ENCODE results near the gene PSG6. TPM values are rescaled to one million over a fixed set of nuclear protein-coding genes. Genes with fewer than 3 reads are reported as not detected.

Gene PSG6
- total and polyA plus RNA-seq, 10 of the 15 experiments (the other 5 are each of a cell fraction or from before 2014, with no cell fraction given), result not detected

GRCh38 chr19:42928896-42929295, 11.2 kb upstream of the PSG6 start (continued):
- TF ChIP-seq NRF1 (conservative IDR thresholded peaks at IDR 0.05; ENCODE audit: low read depth, low read length), result no peak
- TF ChIP-seq CEBPB (IDR thresholded peaks at IDR 0.05; ENCODE audit: borderline replicate concordance in 1 of 2, low read depth in 2 of 2, low read length in 2 of 2), result no peak
- TF ChIP-seq ATF7 (IDR thresholded peaks at IDR 0.05; ENCODE audit: low read depth), result no peak

GRCh38 chr19:42926781-42927180, 9.1 kb upstream of the PSG6 start:
- Histone ChIP-seq H3K27ac (ENCODE audit: control insufficient read depth, insufficient read depth) (no peak overlapping the region), H3K27me3 (replicated peaks in 1 of 2; ENCODE audit: control insufficient read depth in 2 of 2, insufficient read depth in 2 of 2, low read length in 1 of 2) (no peaks in the 10 kb centered on the region), H3K79me2 (ENCODE audit: control insufficient read depth, insufficient read depth, low read length) (no peaks in the 10 kb centered on the region), H3K9me3 (replicated peaks; ENCODE audit: control insufficient read depth, insufficient read depth, low read length) (no peaks in the 10 kb centered on the region), H2AFZ (ENCODE audit: control insufficient read depth, low read depth, low read length) (no peak overlapping the region), H3K36me3 (ENCODE audit: control insufficient read depth in 2 of 2, insufficient read depth in 2 of 2, low read length in 1 of 2) (no peaks in the 10 kb centered on the region), H4K20me1 (ENCODE audit: control insufficient read depth, insufficient read depth) (no peaks in the 10 kb centered on the region), H3K4me2 (ENCODE audit: control insufficient read depth, insufficient read depth) (no peak overlapping the region), H3K9ac (ENCODE audit: control insufficient read depth, insufficient read depth, low read length) (no peak overlapping the region), H3K4me1 (ENCODE audit: control insufficient read depth, insufficient read depth, low read length) (no peaks in the 10 kb centered on the region), H3K4me3 (no peak overlapping the region)
- intact Hi-C loops (cut with micrococcal nuclease; ENCODE audit: unreplicated experiment), result no loop called here
- in situ Hi-C loops (cut with MboI), result no loop called here
- ChIA-PET CTCF (no interaction called here), POLR2A (no interaction called here), SMC1A (ENCODE audit: uncharacterized antibody, unreplicated experiment) (no interaction called here), RAD21 (ENCODE audit: unreplicated experiment) (no interaction called here)
- ATAC-seq (no peak), DNase-seq (ENCODE audit: low read depth, low spot score) (no peak), FAIRE-seq (no peak)
- no TSS peak for BruUV-seq (replicated peaks)
- TF ChIP-seq MTA3 (IDR thresholded peaks at IDR 0.05; ENCODE audit: borderline replicate concordance, low read length), result no peak
- no peak for TF ChIP-seq RCOR1 (conservative IDR thresholded peaks at IDR 0.05; ENCODE audit: low read depth, low read length)
- no peak for TF ChIP-seq JUND (IDR thresholded peaks at IDR 0.05; ENCODE audit: low read depth, low read length)
- no peak for TF ChIP-seq TCF12 (IDR thresholded peaks at IDR 0.05; ENCODE audit: low read depth, low read length)
- TF ChIP-seq NBN (IDR thresholded peaks at IDR 0.05), result no peak
- no peak for TF ChIP-seq MEF2A (IDR thresholded peaks at IDR 0.05; ENCODE audit: insufficient read depth, low read depth, low read length)
- no peak for TF ChIP-seq SIX5 (IDR thresholded peaks at IDR 0.05; ENCODE audit: low read depth, low read length, severe bottlenecking)
- TF ChIP-seq TAF1 (IDR thresholded peaks at IDR 0.05; ENCODE audit: borderline replicate concordance, low read depth, low read length), result no peak
- TF ChIP-seq BCL11A (IDR thresholded peaks at IDR 0.05; ENCODE audit: low read depth, low read length), result no peak
- no peak for TF ChIP-seq ATF2 (IDR thresholded peaks at IDR 0.05; ENCODE audit: low read length)
- TF ChIP-seq SUPT20H (IDR thresholded peaks at IDR 0.05; ENCODE audit: borderline replicate concordance, control insufficient read depth, low read depth, low read length), result no peak
- TF ChIP-seq ZNF217 (IDR thresholded peaks at IDR 0.05), result no peak
- no peak for TF ChIP-seq CBFB (IDR thresholded peaks at IDR 0.05; ENCODE audit: low read depth)
- no peak for TF ChIP-seq SREBF1 (IDR thresholded peaks at IDR 0.05; ENCODE audit: low read length)
- 2% methylated on average over 2 of the region's 2 CpGs for WGBS (ENCODE audit: insufficient coverage, insufficient replicate concordance, low lambda C conversion rate, missing lambda C conversion rate)

All from GM12878 (cell line).